Coronary artery (tissue), 2 donors: ENCODE measurements around the gene MPND.

Experiments used
- DNase-seq: peaks from one replicate; pipeline ENCODE4 v3.0.0-alpha.2; 2017; ENCODE audit warnings: low spot score
- H3K27ac ChIP-seq, 2 donors: fragments of 200-600 bp; sonication (generic); one replicate each; pipeline ENCODE4 v1.5.1; 2016 to 2019
- H3K4me3 ChIP-seq: fragments of 200-600 bp; sonication (generic); 2 replicates; pipeline ENCODE4 v1.5.1; 2016; ENCODE audit warnings: mild to moderate bottlenecking, moderate library complexity
- CTCF ChIP-seq: fragments of 200-600 bp; sonication (generic); IDR thresholded peaks from one replicate; pipeline ENCODE4 v1.5.1; 2019; ENCODE audit warnings: antibody characterized with exemption

Gene MPND

GRCh38 chr19:4343370-4344307, at the start of gene MPND:
Gene MPND, plus strand, starts transcription at chr19:4343562. Its CDS starts 32 bp downstream, at chr19:4343594.
- Histone ChIP-seq H3K4me3 (peak within 1 kb of the TSS; percentile 94), H3K27ac (peak within 1 kb of the TSS; percentile 84 to 94)
- TF ChIP-seq CTCF: no peak
- DNase-seq: peak; percentile 94

GRCh38 chr19:4294389-4294788, 49.0 kb upstream of the MPND start:
- DNase-seq: no peak
- no peak overlapping the region for H3K4me3 ChIP-seq
- H3K27ac ChIP-seq: no peak overlapping the region
- no peak for TF ChIP-seq CTCF

GRCh38 chr19:4295972-4296771, 47.2 kb upstream of the MPND start:
- no peak for TF ChIP-seq CTCF
- Histone ChIP-seq H3K27ac (no peak overlapping the region), H3K4me3 (no peak overlapping the region)
- no peak for DNase-seq

GRCh38 chr19:4297901-4298809, 45.2 kb upstream of the MPND start:
- no peak for DNase-seq
- H3K4me3 ChIP-seq: no peak overlapping the region
- no peak for TF ChIP-seq CTCF
- no peak overlapping the region for H3K27ac ChIP-seq

- Histone ChIP-seq H3K4me3 (no peak overlapping the region), H3K27ac (no peak overlapping the region)
- no peak for TF ChIP-seq CTCF
- no peak for DNase-seq
Observed at GRCh38 chr19:4298810-4299550, 44.4 kb upstream of the MPND start.

GRCh38 chr19:4300589-4300988, 42.8 kb upstream of the MPND start:
- no peak for TF ChIP-seq CTCF
- Histone ChIP-seq H3K27ac (no peak overlapping the region), H3K4me3 (no peak overlapping the region)
- no peak for DNase-seq
